HG02852 (cell line): Measurements from ENCODE around the gene KRTAP21-1.
"Not testable (repeated sequence)": the region's sequence is repeated elsewhere in the genome, so short reads cannot be mapped to it uniquely, and the experiment has no call there.

Source experiments
- ATAC-seq: cut with Tn5 transposase; IDR thresholded peaks from one replicate; pipeline ENCODE4 v1.9.1; 2021; ENCODE audit warnings: mild to moderate bottlenecking, moderate library complexity; ENCODE audit not compliant: unreplicated experiment

Gene KRTAP21-1

DNA sequence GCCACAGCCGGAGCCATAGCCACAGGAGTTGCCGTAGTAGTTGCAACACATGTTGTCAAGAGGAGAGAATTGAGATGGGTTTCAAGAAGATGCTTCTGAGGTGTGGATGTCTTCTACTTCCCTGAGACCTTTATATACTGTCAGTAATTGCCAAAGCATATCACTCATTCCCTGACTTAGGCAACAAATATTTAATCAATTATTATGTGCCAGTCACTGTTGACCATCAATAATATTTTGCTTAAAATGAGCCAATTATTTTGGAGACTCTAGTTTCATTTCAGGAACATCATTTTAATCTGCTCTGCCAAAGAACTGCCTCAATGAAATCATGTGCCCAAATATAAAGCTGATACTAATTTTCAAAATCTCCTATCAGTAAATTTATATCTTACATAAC, at the start of gene KRTAP21-1:
KRTAP21-1 (minus strand) TSS at position 101 of the 400 bp plus-strand sequence; CDS start at position 51, 50 bp downstream.
- ATAC-seq: not testable (repeated sequence)

DNA sequence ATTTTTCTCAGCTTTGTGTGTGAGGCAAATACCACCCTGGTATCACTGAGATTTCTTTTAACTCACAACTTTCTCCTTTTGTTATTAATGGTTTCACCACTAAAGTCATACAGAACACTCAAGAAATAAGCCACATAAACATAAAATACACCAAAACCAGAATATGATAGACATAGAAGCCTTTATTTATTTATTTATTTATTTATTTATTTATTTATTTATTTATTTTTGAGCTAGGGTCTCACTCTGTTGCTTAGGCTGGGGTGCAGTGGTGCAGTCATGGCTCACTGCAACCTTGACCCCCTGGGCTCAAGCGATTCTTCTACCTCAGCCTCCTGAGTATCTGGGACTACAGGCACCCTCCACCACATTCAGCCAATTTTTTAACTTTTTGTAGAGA, 45.4 kb upstream of the KRTAP21-1 start:
- no peak for ATAC-seq

DNA sequence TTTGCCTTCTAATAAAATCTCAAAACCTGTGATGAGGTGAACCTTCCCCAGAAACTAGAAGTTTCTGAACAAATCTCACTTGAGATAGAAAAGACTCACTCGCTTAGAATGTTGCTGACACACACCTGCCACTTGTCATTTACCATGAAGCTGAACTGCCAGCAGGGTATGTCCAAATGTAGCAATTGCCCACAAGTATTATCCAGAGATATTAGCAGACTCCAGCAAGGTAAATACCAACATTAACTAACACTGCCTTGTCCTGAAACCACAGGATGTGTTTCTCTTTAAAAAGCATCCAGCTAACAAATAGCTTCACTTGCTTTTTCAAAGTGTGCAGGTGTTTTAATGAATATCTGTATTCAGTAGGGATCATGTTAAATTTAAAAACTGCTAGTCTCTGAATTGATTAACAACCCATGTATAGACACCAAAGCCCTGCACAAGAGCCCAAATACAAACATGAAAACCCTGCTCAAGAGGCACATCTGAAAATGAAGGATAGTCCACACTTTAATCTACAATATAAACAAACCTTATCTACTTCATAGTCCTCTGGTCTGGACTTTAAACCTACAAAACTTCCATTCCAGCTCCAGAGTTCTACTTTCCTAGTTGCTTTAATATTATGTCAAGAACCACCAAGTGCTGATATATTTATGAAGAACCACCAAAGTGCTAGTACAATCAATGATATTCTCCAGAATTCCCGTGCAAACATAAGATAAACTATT, 38.5 kb upstream of the KRTAP21-1 start:
- ATAC-seq: no peak

- no peak for ATAC-seq
Measured at GRCh38 chr21:30779249-30779648, 24.0 kb upstream of the KRTAP21-1 start.

GRCh38 chr21:30769724-30770431, 14.7 kb upstream of the KRTAP21-1 start:
- ATAC-seq: no peak

DNA sequence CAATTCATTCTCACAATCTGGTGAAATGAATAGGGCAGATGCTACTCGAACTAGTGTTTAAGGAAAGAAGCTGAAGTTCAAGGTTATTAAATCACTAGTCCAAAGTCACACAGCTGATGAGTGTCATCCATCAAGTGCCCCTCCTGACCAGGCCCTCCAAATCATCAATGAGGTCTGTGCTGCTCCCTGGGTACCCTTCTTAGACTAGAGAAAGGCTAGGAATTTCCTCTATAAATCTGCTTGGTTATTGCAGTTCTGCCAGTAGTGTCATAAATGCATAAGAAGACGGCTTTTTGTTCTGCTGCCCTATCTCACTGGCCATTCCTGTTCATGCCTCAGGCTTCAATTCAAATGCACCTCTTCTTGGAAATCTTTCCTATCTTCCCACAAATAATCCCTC, 5.5 kb upstream of the KRTAP21-1 start:
- no peak for ATAC-seq

- no peak for ATAC-seq
Measured at GRCh38 chr21:30758306-30758705, 3.1 kb upstream of the KRTAP21-1 start.

DNA sequence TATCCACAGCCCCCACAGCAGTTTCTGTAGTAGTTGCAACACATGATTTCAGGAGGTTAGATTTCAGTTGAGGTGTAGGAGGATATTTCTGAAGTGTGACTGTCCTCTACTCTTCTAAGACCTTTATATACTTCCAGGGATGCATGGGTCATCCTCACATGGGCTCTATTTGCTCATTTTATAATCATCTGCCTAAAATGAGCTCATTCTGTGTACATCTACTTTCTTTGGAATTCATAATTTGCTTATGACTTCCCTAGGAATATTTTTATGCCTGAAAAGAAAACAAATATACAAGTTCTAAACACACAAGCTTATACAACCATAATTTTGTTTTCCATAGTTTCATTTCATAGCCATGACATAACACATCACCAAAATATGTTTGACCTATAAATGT, 8.1 kb downstream of the KRTAP21-1 start, which contains the start of gene KRTAP21-2:
KRTAP21-2 (minus strand) TSS at position 101 of the 400 bp plus-strand sequence; CDS start at position 44, 57 bp downstream.
- no peak for ATAC-seq

GRCh38 chr21:30740462-30740861, 14.8 kb downstream of the KRTAP21-1 start:
- no peak for ATAC-seq

DNA sequence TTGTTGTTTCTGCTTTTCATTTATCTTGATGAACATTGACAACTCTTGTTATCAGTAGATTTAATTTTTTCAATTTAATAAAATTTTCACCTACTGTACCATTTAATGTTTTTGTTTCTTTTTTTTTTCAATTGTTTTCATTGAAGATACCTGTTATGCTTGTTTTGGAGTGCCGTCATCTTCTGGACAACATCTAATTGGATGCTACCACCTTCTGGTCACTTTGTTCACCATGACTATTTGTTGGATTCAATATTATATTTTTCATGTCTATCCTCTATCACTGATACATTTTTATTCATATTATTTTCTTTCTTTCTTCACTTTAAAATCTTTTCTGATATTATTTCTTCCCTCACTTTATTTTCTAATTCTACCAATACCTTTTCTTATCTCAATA, 22.2 kb downstream of the KRTAP21-1 start:
- no peak for ATAC-seq

DNA sequence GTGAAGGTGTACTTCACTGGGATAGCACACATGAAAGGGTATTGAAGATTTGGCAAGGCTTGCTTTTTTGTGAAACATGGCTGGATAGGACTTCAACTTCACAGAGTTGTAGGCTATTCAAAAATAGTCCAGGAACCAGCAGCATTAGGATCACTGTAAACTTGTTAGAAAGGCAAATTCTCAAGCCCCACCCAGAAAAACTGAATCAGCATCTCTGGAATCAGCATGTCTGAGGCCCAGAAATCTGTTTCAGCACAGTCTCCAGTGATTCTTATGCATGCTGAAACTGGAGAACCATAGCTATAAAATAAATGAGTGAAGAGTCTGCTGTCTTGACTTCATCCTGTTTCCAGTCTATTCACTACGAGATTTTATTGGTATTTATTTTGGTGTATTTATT, 28.5 kb downstream of the KRTAP21-1 start:
- no peak for ATAC-seq

DNA sequence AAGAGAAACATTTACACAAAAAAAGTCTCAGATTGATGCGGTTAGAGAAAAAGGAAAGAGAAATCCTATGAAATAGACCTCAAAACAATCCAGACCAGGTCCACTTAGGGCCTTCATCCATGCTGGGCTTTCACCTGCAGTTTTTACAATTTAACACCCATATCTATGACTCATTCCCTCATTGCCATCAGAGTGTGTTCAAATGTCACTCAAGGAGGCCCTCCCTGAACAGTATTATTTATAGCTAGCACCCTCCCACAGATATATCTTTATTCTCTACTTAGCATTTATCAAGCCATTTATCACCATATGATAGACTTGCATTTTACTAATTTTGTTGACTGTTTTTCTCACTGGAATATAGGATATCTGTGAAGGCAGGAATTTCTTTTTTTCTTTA, 35.8 kb downstream of the KRTAP21-1 start:
- no peak for ATAC-seq

- ATAC-seq: no peak
Measured at GRCh38 chr21:30718239-30718909, 36.9 kb downstream of the KRTAP21-1 start, which contains the start of gene KRTAP21-3. Gene KRTAP21-3 (minus strand): TSS chr21:30718777. CDS start chr21:30718759, 18 bp downstream.

DNA sequence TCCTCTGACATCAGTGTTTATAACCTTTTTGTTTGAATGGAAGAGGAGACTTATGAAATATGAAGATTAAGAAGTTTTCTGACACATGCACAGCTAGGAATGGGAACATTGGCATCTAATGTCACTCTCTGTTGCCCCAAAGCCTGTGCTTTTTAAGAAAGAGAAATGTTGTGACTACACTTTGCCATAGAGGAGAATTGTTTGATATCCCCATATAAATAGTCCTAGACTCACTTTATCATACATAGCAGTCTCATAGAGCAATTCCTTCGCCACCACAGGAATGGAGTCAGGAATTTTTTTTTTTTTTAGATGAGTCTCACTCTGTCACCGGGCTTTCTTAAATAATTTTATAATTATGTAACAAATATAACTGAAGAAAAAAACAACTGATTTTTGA, 38.1 kb downstream of the KRTAP21-1 start:
- ATAC-seq: no peak

DNA sequence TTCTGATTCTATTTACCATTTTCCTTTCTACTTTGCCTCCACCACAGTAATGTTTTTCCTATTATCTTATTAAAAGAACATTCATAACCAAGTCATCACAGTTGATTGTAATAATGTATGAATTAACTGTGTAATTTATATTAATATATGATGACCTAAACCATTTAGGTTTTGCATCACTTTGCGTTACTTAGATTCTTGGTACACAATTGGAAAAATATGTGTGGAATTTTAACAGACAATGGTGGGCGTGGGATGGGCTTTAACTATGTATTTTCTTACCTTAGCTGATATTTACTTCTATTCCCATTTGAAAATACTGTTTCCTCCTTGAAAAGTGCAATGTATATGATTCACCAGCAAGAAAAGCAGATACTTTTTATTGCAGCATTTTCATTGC, 40.3 kb downstream of the KRTAP21-1 start:
- no peak for ATAC-seq

DNA sequence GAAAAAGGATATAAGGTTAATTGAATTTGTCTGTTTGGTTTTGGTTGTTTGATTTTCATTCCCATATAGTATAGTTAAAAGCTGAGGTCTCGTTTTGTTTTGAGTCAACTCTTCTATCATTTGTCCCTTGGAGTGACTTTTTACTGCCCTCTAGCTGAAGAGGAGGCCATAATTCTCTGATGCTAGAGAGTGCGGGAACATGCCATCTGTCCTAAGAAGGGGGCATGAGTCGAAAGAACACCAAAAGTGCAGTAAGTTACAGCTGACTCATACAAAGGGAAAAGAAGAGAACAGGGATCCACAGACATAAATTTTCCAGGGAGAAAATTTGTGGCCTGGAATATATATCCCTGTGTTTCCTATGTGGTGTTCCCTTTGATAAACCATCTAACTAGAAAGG, 40.8 kb downstream of the KRTAP21-1 start:
- no peak for ATAC-seq

- no peak for ATAC-seq
Measured at GRCh38 chr21:30713766-30714165, 41.5 kb downstream of the KRTAP21-1 start.

DNA sequence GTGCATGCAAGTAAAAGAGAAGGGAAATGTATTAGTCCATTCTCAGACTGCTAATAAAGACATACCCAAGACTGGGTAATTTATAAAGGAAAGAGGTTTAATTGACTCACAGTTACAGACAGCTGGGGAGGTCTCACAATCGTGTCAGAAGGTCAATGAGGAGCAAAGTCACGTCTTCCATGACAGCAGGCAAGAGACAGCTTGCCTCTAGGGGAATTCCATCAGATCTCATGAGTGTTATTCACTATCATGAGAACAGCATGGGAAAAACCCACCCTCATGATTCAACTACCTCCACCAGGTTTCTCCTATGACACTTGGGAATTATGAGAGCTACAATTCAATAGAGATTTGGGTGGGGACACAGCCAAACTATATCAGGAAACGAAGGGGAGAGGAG, 44.7 kb downstream of the KRTAP21-1 start:
- ATAC-seq: no peak

GRCh38 chr21:30707409-30707808, 47.8 kb downstream of the KRTAP21-1 start:
- ATAC-seq: no peak
